ENCODE measurements around the gene CACNA1A.

The CACNA1A gene

GRCh38 chr19:13289295-13289694, 217.0 kb downstream of the CACNA1A start:
- no peak overlapping the region for H3K27ac ChIP-seq (ENCODE audit: low read depth, low read length)
- no peaks in the 10 kb centered on the region for H3K9me3 ChIP-seq (ENCODE audit: control insufficient read depth in 1 of 2, low read length in 2 of 2)
- H3K36me3 ChIP-seq (ENCODE audit: control insufficient read depth in 1 of 2, insufficient read depth in 2 of 2, low read length in 2 of 2), result no peaks in the 10 kb centered on the region
- H3K9ac ChIP-seq (ENCODE audit: low read depth in 1 of 2, low read length in 2 of 2), result no peak overlapping the region
- H3K27me3 ChIP-seq (ENCODE audit: control insufficient read depth in 1 of 2, insufficient read depth in 2 of 2, low read length in 2 of 2), result peaks cover 0 to 5% of the 10 kb centered on the region in 2 donors
- no peaks in the 10 kb centered on the region for H3K4me1 ChIP-seq (ENCODE audit: control insufficient read depth in 1 of 2, insufficient read depth in 2 of 2, low read length in 2 of 2)
- no peak overlapping the region for H3K4me3 ChIP-seq (ENCODE audit: low read depth in 1 of 2, low read length in 2 of 2)

GRCh38 chr19:13286195-13286985, 219.9 kb downstream of the CACNA1A start:
- Histone ChIP-seq H3K27me3 (ENCODE audit: control insufficient read depth in 1 of 2, insufficient read depth in 2 of 2, low read length in 2 of 2) (peaks cover 0 to 5% of the 10 kb centered on the region in 2 donors), H3K27ac (ENCODE audit: low read depth, low read length) (no peak overlapping the region)

GRCh38 chr19:13284929-13285928, 221.1 kb downstream of the CACNA1A start:
- Histone ChIP-seq H3K9ac (ENCODE audit: low read depth in 1 of 2, low read length in 2 of 2) (no peak overlapping the region), H3K4me3 (ENCODE audit: low read depth in 1 of 2, low read length in 2 of 2) (no peak overlapping the region), H3K27me3 (ENCODE audit: control insufficient read depth in 1 of 2, insufficient read depth in 2 of 2, low read length in 2 of 2) (no peaks in the 10 kb centered on the region), H3K9me3 (ENCODE audit: control insufficient read depth in 1 of 2, low read length in 2 of 2) (no peaks in the 10 kb centered on the region), H3K4me1 (ENCODE audit: control insufficient read depth in 1 of 2, insufficient read depth in 2 of 2, low read length in 2 of 2) (no peaks in the 10 kb centered on the region), H3K27ac (ENCODE audit: low read depth, low read length) (no peak overlapping the region), H3K36me3 (ENCODE audit: control insufficient read depth in 1 of 2, insufficient read depth in 2 of 2, low read length in 2 of 2) (no peaks in the 10 kb centered on the region)

More at GRCh38 chr19:13286195-13286985, 219.9 kb downstream of the CACNA1A start:
- Histone ChIP-seq H3K36me3 (ENCODE audit: control insufficient read depth in 1 of 2, insufficient read depth in 2 of 2, low read length in 2 of 2) (no peaks in the 10 kb centered on the region), H3K9ac (ENCODE audit: low read depth in 1 of 2, low read length in 2 of 2) (no peak overlapping the region), H3K9me3 (ENCODE audit: control insufficient read depth in 1 of 2, low read length in 2 of 2) (no peaks in the 10 kb centered on the region), H3K4me3 (ENCODE audit: low read depth in 1 of 2, low read length in 2 of 2) (no peak overlapping the region), H3K4me1 (ENCODE audit: control insufficient read depth in 1 of 2, insufficient read depth in 2 of 2, low read length in 2 of 2) (no peaks in the 10 kb centered on the region)

- no peak overlapping the region for H3K9ac ChIP-seq (ENCODE audit: low read depth in 1 of 2, low read length in 2 of 2)
- H3K27me3 ChIP-seq (ENCODE audit: control insufficient read depth in 1 of 2, insufficient read depth in 2 of 2, low read length in 2 of 2), result no peaks in the 10 kb centered on the region
- no peak overlapping the region for H3K4me3 ChIP-seq (ENCODE audit: low read depth in 1 of 2, low read length in 2 of 2)
- no peak overlapping the region for H3K27ac ChIP-seq (ENCODE audit: low read depth, low read length)
- H3K4me1 ChIP-seq (ENCODE audit: control insufficient read depth in 1 of 2, insufficient read depth in 2 of 2, low read length in 2 of 2), result no peaks in the 10 kb centered on the region
- no peaks in the 10 kb centered on the region for H3K36me3 ChIP-seq (ENCODE audit: control insufficient read depth in 1 of 2, insufficient read depth in 2 of 2, low read length in 2 of 2)
- H3K9me3 ChIP-seq (ENCODE audit: control insufficient read depth in 1 of 2, low read length in 2 of 2), result no peaks in the 10 kb centered on the region
These were observed 222.4 kb downstream of the CACNA1A start for GRCh38 chr19:13283871-13284270.

GRCh38 chr19:13282486-13283065, 223.7 kb downstream of the CACNA1A start:
- Histone ChIP-seq H3K9me3 (ENCODE audit: control insufficient read depth in 1 of 2, low read length in 2 of 2) (no peaks in the 10 kb centered on the region), H3K9ac (ENCODE audit: low read depth in 1 of 2, low read length in 2 of 2) (no peak overlapping the region), H3K36me3 (ENCODE audit: control insufficient read depth in 1 of 2, insufficient read depth in 2 of 2, low read length in 2 of 2) (no peaks in the 10 kb centered on the region), H3K27ac (ENCODE audit: low read depth, low read length) (no peak overlapping the region), H3K4me3 (ENCODE audit: low read depth in 1 of 2, low read length in 2 of 2) (no peak overlapping the region), H3K27me3 (ENCODE audit: control insufficient read depth in 1 of 2, insufficient read depth in 2 of 2, low read length in 2 of 2) (no peaks in the 10 kb centered on the region), H3K4me1 (ENCODE audit: control insufficient read depth in 1 of 2, insufficient read depth in 2 of 2, low read length in 2 of 2) (peaks cover 0 to 2% of the 10 kb centered on the region in 2 donors)

GRCh38 chr19:13281567-13282291, 224.6 kb downstream of the CACNA1A start:
- H3K9ac ChIP-seq (ENCODE audit: low read depth in 1 of 2, low read length in 2 of 2), result no peak overlapping the region
- no peaks in the 10 kb centered on the region for H3K27me3 ChIP-seq (ENCODE audit: control insufficient read depth in 1 of 2, insufficient read depth in 2 of 2, low read length in 2 of 2)
- H3K4me3 ChIP-seq (ENCODE audit: low read depth in 1 of 2, low read length in 2 of 2), result no peak overlapping the region
- H3K9me3 ChIP-seq (ENCODE audit: control insufficient read depth in 1 of 2, low read length in 2 of 2), result no peaks in the 10 kb centered on the region
- peaks cover 0 to 6% of the 10 kb centered on the region in 2 donors for H3K4me1 ChIP-seq (ENCODE audit: control insufficient read depth in 1 of 2, insufficient read depth in 2 of 2, low read length in 2 of 2)
- H3K27ac ChIP-seq (ENCODE audit: low read depth, low read length), result no peak overlapping the region
- H3K36me3 ChIP-seq (ENCODE audit: control insufficient read depth in 1 of 2, insufficient read depth in 2 of 2, low read length in 2 of 2), result no peaks in the 10 kb centered on the region

GRCh38 chr19:13277104-13277809, 229.0 kb downstream of the CACNA1A start:
- Histone ChIP-seq H3K9ac (ENCODE audit: low read depth in 1 of 2, low read length in 2 of 2) (no peak overlapping the region), H3K4me1 (ENCODE audit: control insufficient read depth in 1 of 2, insufficient read depth in 2 of 2, low read length in 2 of 2) (peaks cover 0 to 6% of the 10 kb centered on the region in 2 donors), H3K4me3 (ENCODE audit: low read depth in 1 of 2, low read length in 2 of 2) (peak overlapping the region in 1 of 2 donors; percentile 28), H3K9me3 (ENCODE audit: control insufficient read depth in 1 of 2, low read length in 2 of 2) (no peaks in the 10 kb centered on the region), H3K27ac (ENCODE audit: low read depth, low read length) (no peak overlapping the region), H3K27me3 (ENCODE audit: control insufficient read depth in 1 of 2, insufficient read depth in 2 of 2, low read length in 2 of 2) (no peaks in the 10 kb centered on the region), H3K36me3 (ENCODE audit: control insufficient read depth in 1 of 2, insufficient read depth in 2 of 2, low read length in 2 of 2) (no peaks in the 10 kb centered on the region)

- no peak overlapping the region for H3K9ac ChIP-seq (ENCODE audit: low read depth in 1 of 2, low read length in 2 of 2)
- no peaks in the 10 kb centered on the region for H3K9me3 ChIP-seq (ENCODE audit: control insufficient read depth in 1 of 2, low read length in 2 of 2)
- H3K4me3 ChIP-seq (ENCODE audit: low read depth in 1 of 2, low read length in 2 of 2), result no peak overlapping the region
- no peak overlapping the region for H3K27ac ChIP-seq (ENCODE audit: low read depth, low read length)
- no peaks in the 10 kb centered on the region for H3K27me3 ChIP-seq (ENCODE audit: control insufficient read depth in 1 of 2, insufficient read depth in 2 of 2, low read length in 2 of 2)
- no peaks in the 10 kb centered on the region for H3K36me3 ChIP-seq (ENCODE audit: control insufficient read depth in 1 of 2, insufficient read depth in 2 of 2, low read length in 2 of 2)
- peaks cover 0 to 6% of the 10 kb centered on the region in 2 donors for H3K4me1 ChIP-seq (ENCODE audit: control insufficient read depth in 1 of 2, insufficient read depth in 2 of 2, low read length in 2 of 2)
These were observed 231.1 kb downstream of the CACNA1A start for GRCh38 chr19:13275016-13275722.

All from duodenal mucosa (tissue), 2 donors.